ENCODE measurements around the gene TPP2. TPM values are rescaled to one million over a fixed set of nuclear protein-coding genes. Genes with fewer than 3 reads are reported as not detected.

Gene TPP2
- polyA plus RNA-seq, 1 donor from 2014 or later: 45.4 TPM

DNA sequence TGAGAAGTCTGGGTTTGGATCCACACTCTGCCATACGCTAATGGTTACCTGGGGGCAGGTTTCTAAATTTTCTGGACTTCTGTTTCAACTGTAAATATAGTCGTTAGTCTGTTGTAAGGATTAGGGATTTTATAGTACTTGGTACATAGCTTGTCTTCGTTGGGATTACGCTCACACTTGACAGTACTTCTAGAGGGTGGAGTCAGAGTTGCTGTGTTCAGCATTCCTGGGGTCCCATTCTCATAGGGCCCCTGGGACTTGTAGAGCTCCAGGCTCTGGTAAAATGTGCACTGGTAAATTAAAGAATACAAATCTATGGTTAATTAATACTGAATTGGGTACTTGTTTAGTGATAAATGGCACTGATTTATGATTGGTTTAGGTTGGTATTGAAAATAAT is 45.2 kb downstream of the TPP2 start:
- Histone ChIP-seq H3F3A (ENCODE audit: insufficient read depth, low read length, poor library complexity, severe bottlenecking) (no peaks in the 10 kb centered on the region), H2AFZ (ENCODE audit: low read depth, low read length) (no peak overlapping the region), H3K9me3 (ENCODE audit: low read length) (no peaks in the 10 kb centered on the region), H3K9ac (ENCODE audit: low read length) (no peak overlapping the region), H3K27ac (ENCODE audit: low read length) (no peak overlapping the region), H4K20me1 (ENCODE audit: insufficient read depth) (no peaks in the 10 kb centered on the region), H3K4me2 (ENCODE audit: low read length) (no peak overlapping the region), H3K9me2 (ENCODE audit: insufficient read depth, low read length) (no peaks in the 10 kb centered on the region), H3K36me3 (ENCODE audit: insufficient read depth, low read length) (peaks cover 5% of the 10 kb centered on the region), H3K4me3 (ENCODE audit: low read length) (no peak overlapping the region), H3K79me2 (replicated peaks; ENCODE audit: insufficient read depth, low read length) (no peaks in the 10 kb centered on the region), H3K27me3 (ENCODE audit: insufficient read depth, low read depth, low read length) (no peaks in the 10 kb centered on the region)
- no peak for TF ChIP-seq EZH2 (IDR thresholded peaks at IDR 0.05; ENCODE audit: borderline replicate concordance, insufficient read depth, low read length, poor library complexity, severe bottlenecking)
- TF ChIP-seq SMC3 (conservative IDR thresholded peaks at IDR 0.05; ENCODE audit: poor library complexity): no peak
- TF ChIP-seq RAD21 (conservative IDR thresholded peaks at IDR 0.05): no peak
- TF ChIP-seq EP300 (conservative IDR thresholded peaks at IDR 0.05; ENCODE audit: poor library complexity, severe bottlenecking): no peak
- no peak for TF ChIP-seq POLR2AphosphoS5 (IDR thresholded peaks at IDR 0.05)
- TF ChIP-seq TAF1 (IDR thresholded peaks at IDR 0.05; ENCODE audit: low read depth): no peak
- TF ChIP-seq, protein P1, sequence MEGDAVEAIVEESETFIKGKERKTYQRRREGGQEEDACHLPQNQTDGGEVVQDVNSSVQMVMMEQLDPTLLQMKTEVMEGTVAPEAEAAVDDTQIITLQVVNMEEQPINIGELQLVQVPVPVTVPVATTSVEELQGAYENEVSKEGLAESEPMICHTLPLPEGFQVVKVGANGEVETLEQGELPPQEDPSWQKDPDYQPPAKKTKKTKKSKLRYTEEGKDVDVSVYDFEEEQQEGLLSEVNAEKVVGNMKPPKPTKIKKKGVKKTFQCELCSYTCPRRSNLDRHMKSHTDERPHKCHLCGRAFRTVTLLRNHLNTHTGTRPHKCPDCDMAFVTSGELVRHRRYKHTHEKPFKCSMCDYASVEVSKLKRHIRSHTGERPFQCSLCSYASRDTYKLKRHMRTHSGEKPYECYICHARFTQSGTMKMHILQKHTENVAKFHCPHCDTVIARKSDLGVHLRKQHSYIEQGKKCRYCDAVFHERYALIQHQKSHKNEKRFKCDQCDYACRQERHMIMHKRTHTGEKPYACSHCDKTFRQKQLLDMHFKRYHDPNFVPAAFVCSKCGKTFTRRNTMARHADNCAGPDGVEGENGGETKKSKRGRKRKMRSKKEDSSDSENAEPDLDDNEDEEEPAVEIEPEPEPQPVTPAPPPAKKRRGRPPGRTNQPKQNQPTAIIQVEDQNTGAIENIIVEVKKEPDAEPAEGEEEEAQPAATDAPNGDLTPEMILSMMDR (IDR thresholded peaks at IDR 0.05; ENCODE audit: poor library complexity, severe bottlenecking): no peak
- TF ChIP-seq, protein P2, sequence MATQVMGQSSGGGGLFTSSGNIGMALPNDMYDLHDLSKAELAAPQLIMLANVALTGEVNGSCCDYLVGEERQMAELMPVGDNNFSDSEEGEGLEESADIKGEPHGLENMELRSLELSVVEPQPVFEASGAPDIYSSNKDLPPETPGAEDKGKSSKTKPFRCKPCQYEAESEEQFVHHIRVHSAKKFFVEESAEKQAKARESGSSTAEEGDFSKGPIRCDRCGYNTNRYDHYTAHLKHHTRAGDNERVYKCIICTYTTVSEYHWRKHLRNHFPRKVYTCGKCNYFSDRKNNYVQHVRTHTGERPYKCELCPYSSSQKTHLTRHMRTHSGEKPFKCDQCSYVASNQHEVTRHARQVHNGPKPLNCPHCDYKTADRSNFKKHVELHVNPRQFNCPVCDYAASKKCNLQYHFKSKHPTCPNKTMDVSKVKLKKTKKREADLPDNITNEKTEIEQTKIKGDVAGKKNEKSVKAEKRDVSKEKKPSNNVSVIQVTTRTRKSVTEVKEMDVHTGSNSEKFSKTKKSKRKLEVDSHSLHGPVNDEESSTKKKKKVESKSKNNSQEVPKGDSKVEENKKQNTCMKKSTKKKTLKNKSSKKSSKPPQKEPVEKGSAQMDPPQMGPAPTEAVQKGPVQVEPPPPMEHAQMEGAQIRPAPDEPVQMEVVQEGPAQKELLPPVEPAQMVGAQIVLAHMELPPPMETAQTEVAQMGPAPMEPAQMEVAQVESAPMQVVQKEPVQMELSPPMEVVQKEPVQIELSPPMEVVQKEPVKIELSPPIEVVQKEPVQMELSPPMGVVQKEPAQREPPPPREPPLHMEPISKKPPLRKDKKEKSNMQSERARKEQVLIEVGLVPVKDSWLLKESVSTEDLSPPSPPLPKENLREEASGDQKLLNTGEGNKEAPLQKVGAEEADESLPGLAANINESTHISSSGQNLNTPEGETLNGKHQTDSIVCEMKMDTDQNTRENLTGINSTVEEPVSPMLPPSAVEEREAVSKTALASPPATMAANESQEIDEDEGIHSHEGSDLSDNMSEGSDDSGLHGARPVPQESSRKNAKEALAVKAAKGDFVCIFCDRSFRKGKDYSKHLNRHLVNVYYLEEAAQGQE (IDR thresholded peaks at IDR 0.05; ENCODE audit: borderline replicate concordance): no peak
- no peak for TF ChIP-seq MXI1 (conservative IDR thresholded peaks at IDR 0.05; ENCODE audit: poor library complexity, severe bottlenecking)

DNA sequence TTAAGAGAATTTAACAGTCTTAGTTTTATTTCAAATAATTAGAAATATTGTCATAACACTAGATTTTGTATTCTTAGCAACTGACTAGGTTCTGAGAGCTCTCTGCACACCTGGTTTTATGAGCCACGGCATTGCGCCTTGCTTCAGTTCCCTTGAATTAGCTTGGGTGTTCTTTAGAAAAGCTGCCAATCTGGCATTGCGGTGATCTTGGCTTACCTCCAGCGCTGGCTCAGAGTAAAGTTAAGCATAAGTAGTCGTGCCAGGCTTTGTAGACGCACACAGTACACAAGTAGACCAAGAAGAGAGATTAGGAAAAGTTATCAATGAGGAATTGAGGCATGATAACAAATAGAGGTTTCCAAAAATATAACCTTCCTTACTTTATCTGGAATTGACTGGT is 45.7 kb downstream of the TPP2 start:
- Histone ChIP-seq H3K79me2 (replicated peaks; ENCODE audit: insufficient read depth, low read length) (no peaks in the 10 kb centered on the region), H2AFZ (ENCODE audit: low read depth, low read length) (no peak overlapping the region), H4K20me1 (ENCODE audit: insufficient read depth) (no peaks in the 10 kb centered on the region), H3K4me2 (ENCODE audit: low read length) (no peak overlapping the region), H3K9me2 (ENCODE audit: insufficient read depth, low read length) (no peaks in the 10 kb centered on the region), H3F3A (ENCODE audit: insufficient read depth, low read length, poor library complexity, severe bottlenecking) (no peaks in the 10 kb centered on the region), H3K27ac (ENCODE audit: low read length) (no peak overlapping the region), H3K9me3 (ENCODE audit: low read length) (no peaks in the 10 kb centered on the region), H3K27me3 (ENCODE audit: insufficient read depth, low read depth, low read length) (no peaks in the 10 kb centered on the region), H3K4me3 (ENCODE audit: low read length) (no peak overlapping the region), H3K36me3 (ENCODE audit: insufficient read depth, low read length) (peaks cover 5% of the 10 kb centered on the region), H3K9ac (ENCODE audit: low read length) (no peak overlapping the region)
- TF ChIP-seq EP300 (conservative IDR thresholded peaks at IDR 0.05; ENCODE audit: poor library complexity, severe bottlenecking) (no peak), MXI1 (conservative IDR thresholded peaks at IDR 0.05; ENCODE audit: poor library complexity, severe bottlenecking) (no peak)

DNA sequence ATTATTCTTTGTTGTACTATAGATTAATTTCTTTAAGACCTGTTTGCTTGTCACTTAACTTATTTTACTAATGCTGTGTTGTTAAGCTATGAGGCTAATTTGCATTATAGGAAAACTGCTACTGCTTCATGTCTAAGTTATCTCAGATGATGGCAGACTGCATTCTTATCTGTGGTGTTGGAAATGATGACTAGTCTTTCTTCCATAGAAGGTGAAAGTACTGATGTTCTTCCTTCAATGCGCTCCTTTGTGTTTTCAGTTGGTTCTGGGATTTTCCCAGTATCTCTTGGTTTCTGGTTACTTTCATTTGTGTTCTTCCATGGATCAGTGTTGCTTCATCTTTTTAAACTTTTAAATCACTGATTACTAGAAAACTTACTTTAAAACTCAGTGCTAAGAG is 46.9 kb downstream of the TPP2 start:
- Histone ChIP-seq H3K9me3 (ENCODE audit: low read length) (no peaks in the 10 kb centered on the region), H3K27me3 (ENCODE audit: insufficient read depth, low read depth, low read length) (no peaks in the 10 kb centered on the region), H3K79me2 (replicated peaks; ENCODE audit: insufficient read depth, low read length) (no peaks in the 10 kb centered on the region), H4K20me1 (ENCODE audit: insufficient read depth) (no peaks in the 10 kb centered on the region), H3K4me3 (ENCODE audit: low read length) (no peak overlapping the region), H3K36me3 (ENCODE audit: insufficient read depth, low read length) (peaks cover 5% of the 10 kb centered on the region), H3F3A (ENCODE audit: insufficient read depth, low read length, poor library complexity, severe bottlenecking) (no peaks in the 10 kb centered on the region), H3K9ac (ENCODE audit: low read length) (no peak overlapping the region), H2AFZ (ENCODE audit: low read depth, low read length) (no peak overlapping the region), H3K4me2 (ENCODE audit: low read length) (no peak overlapping the region), H3K27ac (ENCODE audit: low read length) (no peak overlapping the region), H3K9me2 (ENCODE audit: insufficient read depth, low read length) (no peaks in the 10 kb centered on the region)
- TF ChIP-seq SMC3 (conservative IDR thresholded peaks at IDR 0.05; ENCODE audit: poor library complexity) (no peak), RAD21 (conservative IDR thresholded peaks at IDR 0.05) (no peak), EP300 (conservative IDR thresholded peaks at IDR 0.05; ENCODE audit: poor library complexity, severe bottlenecking) (no peak), POLR2AphosphoS5 (IDR thresholded peaks at IDR 0.05) (no peak), MXI1 (conservative IDR thresholded peaks at IDR 0.05; ENCODE audit: poor library complexity, severe bottlenecking) (no peak), TAF1 (IDR thresholded peaks at IDR 0.05; ENCODE audit: low read depth) (no peak), EZH2 (IDR thresholded peaks at IDR 0.05; ENCODE audit: borderline replicate concordance, insufficient read depth, low read length, poor library complexity, severe bottlenecking) (no peak)
- TF ChIP-seq, protein P1 (IDR thresholded peaks at IDR 0.05; ENCODE audit: poor library complexity, severe bottlenecking): no peak
- TF ChIP-seq, protein P2 (IDR thresholded peaks at IDR 0.05; ENCODE audit: borderline replicate concordance): no peak

Data from neural cell (in vitro differentiated cells).